ENCODE measurements around the gene IPP.

The IPP gene

DNA sequence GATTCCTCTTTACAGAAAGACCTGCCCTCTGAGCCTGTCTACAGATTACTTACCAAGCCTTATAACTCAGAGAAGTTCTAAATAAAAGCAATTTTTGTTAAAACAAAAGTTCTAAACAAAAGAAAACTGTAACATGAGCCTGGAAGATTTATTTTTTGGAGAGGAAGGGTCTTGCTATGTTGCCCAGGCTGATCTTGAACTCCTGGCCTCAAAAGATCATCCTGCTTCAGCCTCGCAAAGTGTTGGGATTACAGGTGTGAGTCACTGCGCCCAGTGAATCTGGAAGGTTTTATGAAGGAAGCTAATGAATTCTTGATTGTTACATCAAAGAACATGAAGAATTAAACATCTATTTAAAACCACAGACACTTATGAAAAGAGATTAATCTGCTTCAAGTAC lies 91.2 kb downstream of the IPP start:
- Histone ChIP-seq H3K4me1 (no peaks in the 10 kb centered on the region), H3K4me3 (ENCODE audit: low read depth, low read length) (no peak overlapping the region), H3K9me3 (no peaks in the 10 kb centered on the region), H3K27me3 (no peaks in the 10 kb centered on the region), H3K36me3 (peaks cover 17% of the 10 kb centered on the region)
- TF ChIP-seq, protein P1, sequence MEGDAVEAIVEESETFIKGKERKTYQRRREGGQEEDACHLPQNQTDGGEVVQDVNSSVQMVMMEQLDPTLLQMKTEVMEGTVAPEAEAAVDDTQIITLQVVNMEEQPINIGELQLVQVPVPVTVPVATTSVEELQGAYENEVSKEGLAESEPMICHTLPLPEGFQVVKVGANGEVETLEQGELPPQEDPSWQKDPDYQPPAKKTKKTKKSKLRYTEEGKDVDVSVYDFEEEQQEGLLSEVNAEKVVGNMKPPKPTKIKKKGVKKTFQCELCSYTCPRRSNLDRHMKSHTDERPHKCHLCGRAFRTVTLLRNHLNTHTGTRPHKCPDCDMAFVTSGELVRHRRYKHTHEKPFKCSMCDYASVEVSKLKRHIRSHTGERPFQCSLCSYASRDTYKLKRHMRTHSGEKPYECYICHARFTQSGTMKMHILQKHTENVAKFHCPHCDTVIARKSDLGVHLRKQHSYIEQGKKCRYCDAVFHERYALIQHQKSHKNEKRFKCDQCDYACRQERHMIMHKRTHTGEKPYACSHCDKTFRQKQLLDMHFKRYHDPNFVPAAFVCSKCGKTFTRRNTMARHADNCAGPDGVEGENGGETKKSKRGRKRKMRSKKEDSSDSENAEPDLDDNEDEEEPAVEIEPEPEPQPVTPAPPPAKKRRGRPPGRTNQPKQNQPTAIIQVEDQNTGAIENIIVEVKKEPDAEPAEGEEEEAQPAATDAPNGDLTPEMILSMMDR (IDR thresholded peaks at IDR 0.05; ENCODE audit: low read depth, low read length), result no peak
- no peak for DNase-seq

DNA sequence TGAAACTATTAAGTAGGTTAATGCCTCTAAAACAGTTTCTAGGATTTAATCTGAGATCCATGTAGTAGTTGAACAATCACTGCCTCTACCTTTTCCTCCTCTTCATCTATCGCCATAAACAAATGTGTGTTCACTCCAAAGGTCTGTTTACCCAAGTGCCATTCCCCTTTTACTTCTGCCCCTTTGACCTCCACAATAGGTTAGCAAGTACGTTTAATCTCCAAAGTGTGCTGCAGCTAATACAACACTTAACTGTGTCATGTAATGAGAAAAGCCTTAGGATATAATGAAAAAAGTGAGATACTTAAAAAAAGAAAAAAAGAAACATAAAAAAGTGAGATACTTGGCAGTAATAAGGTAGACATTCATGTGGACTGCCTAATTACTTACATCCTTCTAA lies 92.3 kb downstream of the IPP start:
- no peak for DNase-seq
- TF ChIP-seq, protein P1 (IDR thresholded peaks at IDR 0.05; ENCODE audit: low read depth, low read length), result no peak
- Histone ChIP-seq H3K4me3 (ENCODE audit: low read depth, low read length) (no peak overlapping the region), H3K36me3 (peaks cover 17% of the 10 kb centered on the region), H3K9me3 (no peaks in the 10 kb centered on the region), H3K27me3 (no peaks in the 10 kb centered on the region), H3K4me1 (no peaks in the 10 kb centered on the region)

DNA sequence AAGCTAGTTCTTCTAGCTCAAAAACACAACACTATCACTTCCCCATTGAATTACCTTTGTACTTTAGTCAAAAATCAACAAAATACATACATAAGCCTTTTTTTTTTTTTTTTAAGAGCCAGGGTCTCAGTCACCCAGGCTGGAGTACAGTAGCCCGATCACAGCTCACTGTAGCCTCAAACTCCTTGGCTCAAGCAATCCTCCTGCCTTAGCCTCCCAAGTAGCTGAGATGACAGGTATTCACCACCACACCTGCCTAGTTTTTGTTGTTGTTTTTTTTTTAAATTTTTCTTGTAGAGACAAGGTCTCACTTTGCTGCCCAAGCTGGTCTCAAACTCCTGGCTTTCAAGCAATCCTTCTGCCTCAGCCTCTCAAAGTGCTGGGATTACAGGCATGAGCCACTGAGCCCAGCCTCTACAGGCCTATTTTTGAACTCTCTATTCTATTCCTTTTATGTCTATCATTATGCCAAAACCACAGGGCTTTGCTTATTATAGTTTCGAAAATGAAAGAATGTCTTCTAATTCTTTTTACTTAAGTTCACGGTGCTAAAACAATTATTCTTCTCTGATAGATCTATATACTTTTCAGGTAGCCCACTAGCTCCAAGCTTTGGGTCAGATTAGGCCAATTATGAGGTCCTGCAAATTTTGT lies 93.8 kb downstream of the IPP start:
- TF ChIP-seq, protein P1 (IDR thresholded peaks at IDR 0.05; ENCODE audit: low read depth, low read length), result no peak
- no peak overlapping the region for H3K4me3 ChIP-seq (ENCODE audit: low read depth, low read length)
- no peak for DNase-seq
- H3K27me3 ChIP-seq, result no peaks in the 10 kb centered on the region
- no peaks in the 10 kb centered on the region for H3K4me1 ChIP-seq
- no peaks in the 10 kb centered on the region for H3K9me3 ChIP-seq
- peaks cover 18% of the 10 kb centered on the region for H3K36me3 ChIP-seq

- no peak for DNase-seq
- Histone ChIP-seq H3K36me3 (peaks cover 19% of the 10 kb centered on the region), H3K9me3 (no peaks in the 10 kb centered on the region), H3K4me3 (ENCODE audit: low read depth, low read length) (no peak overlapping the region), H3K27me3 (no peaks in the 10 kb centered on the region), H3K4me1 (no peaks in the 10 kb centered on the region)
- TF ChIP-seq, protein P1 (IDR thresholded peaks at IDR 0.05; ENCODE audit: low read depth, low read length), result no peak
These were observed 95.7 kb downstream of the IPP start for GRCh38 chr1:45654540-45655280.

Data from BE2C (cell line).